GM19099 (cell line): ENCODE measurements around the gene PDXK.
A peak's percentile ranks its signal among the peaks of the same experiment; 100 is the strongest.

Experiments used
- POLR2A ChIP-seq: IDR thresholded peaks from 3 replicates; pipeline ENCODE4 v1.6.1; 2011; ENCODE audit warnings: low read depth; ENCODE audit not compliant: insufficient read length; ENCODE audit errors: extremely low read depth

Gene PDXK

DNA sequence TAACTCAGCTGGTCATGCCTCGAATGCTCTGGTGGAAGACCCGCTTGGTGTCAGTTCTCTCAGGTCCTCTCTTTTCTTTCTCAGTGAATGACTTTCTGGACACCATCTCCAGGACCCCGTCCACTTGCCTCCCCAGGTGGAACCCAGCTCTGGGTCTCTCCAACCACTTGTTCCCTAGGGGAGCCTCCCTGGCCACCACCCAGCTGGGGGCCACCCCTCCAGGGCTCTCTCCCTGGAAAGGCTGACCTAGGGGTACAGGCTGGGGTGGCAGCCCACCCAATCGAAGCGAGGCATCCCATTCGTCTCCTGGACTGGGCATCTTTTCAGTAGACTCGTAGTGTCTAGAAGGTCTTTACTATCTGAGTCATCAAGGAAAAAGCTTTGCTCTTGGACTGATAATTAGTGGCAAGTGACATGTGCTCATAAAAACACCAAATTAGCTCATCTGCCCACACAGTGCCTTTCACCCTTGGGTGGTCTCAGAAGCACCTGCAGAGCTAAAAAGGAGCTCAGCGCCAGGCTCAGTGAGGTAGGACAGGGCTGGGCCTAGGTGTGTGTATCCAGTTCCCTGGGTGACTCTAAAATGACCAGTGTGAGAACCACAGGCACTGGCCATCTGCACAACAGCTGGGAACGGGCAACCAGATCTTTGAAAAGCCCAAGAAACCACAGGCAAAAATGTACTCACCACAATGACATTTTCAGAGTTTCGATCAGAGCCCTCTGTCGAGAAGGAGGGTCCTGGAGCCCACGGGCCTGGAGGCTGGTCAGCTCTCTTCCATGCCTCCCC, 2.4 kb upstream of the PDXK start:
- TF ChIP-seq POLR2A, result no peak

DNA sequence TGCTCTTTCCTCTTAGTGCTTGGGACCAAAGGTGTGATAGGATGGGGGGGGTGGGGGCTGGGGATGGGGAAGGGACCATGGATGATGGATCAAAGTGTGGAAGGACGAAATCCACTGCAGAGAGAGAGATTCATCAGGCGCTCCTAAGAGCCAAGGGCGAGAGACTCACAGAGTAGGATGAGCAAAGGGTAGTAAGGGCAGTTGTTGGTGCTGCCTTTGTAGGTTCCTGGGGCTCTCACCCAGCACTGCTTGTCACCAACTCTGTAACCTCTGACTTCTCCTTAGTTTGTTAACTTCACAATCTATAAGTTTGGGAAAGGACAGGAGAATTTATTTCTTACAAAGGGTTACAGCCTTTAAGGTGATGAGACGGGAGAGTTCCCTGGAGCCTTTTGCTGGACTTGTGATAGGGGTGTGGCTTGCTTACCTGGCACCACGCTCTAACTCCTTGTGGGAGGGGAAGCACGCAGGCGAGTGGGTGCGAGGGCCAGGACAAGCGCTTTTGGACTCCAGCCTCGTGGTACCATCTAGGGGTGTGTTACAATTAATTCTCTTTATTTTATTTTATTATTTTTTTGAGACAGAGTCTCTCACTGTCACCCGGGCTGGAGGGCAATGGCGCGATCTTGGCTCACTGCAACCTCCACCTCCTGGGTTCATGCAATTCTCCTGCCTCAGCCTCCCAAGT, 1.6 kb upstream of the PDXK start:
- no peak for TF ChIP-seq POLR2A

DNA sequence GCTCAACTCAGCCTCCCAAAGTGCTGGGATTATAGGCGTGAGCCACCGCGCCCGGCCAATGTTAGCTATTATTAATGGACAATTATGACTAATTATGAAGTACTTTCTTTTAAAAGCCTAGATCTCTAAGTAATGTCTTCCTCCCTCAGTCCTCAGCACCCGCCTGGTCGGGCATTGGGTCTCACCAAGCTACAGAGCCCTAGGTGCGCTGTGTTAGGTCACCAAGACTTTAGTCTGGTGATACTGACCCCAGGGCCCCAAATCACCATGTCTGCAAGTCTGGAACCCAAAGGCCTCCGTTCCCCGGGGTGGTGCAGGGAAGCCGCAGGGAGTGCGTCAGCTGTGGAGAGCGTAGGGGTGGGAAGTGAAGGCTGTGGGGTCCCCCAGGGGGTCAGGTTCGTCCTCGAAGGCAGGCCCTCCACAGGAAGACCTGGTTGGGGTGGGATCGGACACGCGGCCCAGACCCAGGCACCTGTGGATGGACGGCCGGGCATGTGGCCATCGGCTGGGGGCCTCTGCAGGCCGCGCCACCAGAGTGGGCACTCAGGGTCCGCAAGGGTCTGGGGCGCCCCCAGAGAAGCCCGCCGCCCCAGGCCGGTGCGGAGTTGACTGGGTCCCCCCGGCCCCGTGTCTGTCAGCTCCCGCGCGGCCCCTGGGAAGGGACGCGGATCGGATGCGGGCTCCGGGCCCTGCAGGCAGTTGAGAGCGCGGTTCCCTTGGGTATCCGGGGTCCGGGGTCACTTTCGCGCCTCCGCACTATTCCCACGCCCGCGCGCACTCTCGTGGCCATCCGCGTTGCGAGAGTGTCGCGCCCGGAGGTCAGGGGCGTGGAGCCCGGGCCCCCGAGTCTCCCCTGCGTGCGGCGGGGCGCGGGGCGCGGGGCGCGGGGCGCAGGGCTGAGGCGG, 710 bp upstream of the PDXK start:
- no peak for TF ChIP-seq POLR2A

DNA sequence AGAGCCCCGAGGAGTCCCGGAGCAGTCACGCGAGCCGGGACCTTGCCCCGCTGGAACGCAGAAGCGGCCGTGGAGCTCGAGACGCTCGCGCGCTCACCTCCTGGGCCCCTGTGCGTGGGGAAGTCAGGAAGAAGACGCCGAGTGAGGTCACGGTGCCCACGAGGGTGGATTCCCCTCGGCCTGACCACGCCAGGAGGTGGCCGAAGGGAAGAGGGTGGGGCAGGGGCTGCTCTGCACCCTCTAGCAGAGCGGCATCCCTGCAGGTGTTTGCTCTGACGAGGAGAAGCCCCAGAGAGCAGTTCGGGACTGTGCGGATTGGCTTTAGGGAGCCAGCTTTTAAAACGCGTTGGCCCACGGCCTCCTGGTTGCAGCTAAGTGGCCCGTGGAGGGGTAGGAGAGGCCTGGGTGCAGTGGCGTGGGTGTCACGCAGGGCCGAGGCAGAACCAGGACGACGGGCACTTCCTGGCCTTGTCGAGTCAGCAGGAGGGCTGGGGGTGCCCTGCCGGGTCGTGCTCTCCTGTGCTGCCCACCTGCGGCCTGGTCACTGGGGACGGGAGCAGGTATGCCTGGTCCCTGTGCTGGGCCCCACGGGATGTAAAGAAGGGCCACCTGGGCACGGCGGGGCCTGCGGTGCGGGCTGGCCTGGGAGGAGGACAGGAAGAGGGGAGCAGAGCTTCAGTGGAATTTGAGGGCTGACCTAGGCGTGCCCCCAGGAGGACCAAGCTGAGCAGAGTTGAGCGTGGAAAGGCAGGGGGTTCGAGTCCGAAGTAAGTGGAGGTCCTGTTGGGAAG, 1.0 kb downstream of the PDXK start:
- TF ChIP-seq POLR2A, result no peak

DNA sequence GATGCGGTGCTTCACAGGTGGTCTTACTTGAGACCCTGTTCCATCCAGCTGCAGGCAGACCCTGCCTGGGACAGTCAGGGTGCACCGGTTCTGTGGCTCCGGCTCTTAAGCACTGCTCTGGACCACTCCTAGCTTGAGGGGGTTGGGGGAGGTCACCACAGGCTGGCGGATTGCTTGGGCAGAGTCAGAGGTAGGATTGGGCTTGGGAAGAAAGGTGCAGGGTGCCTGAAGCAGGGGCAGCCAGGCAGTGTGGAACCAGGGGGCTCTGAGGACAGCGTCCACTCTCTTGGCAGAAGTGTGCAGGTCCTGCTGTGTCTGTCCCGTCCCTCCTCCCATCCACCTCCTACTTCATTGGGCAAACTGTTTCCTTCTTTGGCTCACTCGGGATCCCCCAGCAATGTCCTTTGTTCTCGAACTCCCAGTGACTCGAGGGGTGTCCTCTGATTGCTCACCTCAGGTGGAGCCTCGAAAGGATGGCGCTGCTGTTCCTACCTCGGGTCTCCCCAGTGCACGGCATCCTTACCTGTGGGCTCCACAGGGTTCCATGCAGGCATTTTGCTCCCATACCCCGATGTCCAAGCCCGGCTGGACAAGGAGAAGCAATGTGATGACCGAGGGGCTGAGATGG, 1.7 kb downstream of the PDXK start:
- no peak for TF ChIP-seq POLR2A

DNA sequence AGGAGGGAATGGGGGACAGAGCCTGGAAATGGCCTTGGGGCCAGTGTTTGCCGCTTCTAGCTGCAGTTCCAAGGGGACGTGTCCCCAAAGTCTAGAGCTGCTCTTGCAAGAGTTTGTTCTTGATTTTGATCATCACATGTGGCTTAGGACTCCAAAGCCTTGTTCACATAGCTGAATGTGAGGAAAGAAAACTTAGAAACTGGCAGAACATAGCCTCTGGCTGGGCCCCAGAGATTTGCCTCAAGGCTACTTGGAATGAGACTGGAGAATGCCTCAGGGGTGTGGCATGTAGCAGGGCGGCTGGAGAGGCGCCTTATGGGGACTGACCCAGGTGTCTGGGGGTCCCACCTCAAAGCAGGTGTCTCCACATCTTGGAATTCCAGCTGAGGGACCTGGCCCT, 2.3 kb downstream of the PDXK start:
- no peak for TF ChIP-seq POLR2A

DNA sequence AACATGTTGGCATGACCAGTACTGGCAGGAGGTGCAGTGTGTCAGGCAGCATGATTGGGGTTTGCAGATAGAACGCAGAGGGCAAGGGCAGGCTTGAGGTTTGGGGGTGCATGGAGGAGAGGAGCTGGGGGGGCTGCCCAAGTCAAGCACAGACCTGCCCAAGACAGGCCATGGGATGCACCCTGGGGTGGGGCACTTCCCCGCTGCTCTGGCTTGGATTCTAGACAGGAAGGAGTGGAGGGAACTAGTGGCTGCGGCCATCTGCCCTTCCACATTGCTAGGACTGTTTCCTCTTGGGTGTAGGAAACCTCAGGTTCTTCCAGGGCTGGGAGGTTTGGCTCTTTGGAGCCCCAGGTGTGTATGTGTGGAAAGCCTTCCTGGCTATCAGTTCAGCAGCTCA, 3.0 kb downstream of the PDXK start:
- no peak for TF ChIP-seq POLR2A

DNA sequence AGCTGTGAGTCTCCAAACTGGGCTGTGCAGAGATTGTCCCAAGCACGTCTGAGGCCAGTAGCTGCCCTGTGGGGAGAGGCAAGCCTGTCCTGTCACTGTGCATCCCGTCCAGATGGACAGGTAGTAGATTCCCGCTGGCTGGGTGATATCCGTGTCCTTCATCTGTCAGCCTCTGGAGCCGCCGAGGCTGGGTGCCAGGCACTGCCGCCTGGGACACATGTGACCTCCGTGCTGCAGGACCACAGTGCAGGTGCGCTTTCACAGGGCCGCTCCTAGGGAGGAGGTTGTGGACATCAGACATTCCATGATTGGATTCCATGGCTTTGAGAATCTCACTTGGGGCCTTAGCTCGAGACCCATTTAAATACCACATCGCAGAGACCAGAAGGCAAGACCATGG, 4.7 kb downstream of the PDXK start:
- no peak for TF ChIP-seq POLR2A

DNA sequence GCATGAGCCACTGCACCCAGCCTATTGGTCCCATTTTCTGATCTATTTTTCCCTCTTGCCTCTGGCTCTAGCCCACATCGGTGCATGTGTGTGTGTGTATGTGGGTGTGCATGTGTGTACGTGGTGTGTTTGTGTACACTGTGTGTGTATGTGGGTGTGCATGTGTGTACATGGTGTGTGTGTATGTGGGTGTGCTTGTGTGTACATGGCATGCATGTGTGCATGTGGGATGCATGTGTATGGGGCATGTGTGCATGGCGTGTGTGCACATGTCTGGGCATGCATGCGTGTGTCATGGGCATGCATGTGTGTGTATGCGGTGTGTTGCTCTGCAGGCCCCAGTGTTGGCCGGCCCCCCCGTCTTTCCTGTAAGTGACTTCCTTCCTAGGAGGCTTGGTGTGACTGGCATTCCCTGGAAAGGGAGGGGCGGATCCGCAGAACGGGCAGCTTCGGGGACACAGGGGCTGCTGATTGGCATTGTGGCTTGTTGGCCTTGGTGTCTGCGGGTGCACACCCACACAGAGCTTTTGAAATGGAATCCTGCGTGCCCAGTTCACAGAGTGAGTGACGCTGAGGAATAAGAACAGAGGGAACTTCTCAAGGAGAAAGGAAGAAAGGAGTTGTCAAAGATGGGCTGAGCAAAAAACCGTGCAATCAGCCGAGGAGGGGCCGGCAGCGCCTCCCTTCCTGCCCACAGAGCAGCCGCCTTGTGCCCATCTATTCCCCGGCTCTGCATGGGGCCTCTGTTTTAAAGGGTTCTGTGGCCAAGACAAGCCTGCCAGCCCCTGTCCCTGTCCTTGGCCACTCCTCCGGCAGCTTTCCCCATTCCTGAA, 8.0 kb downstream of the PDXK start:
- TF ChIP-seq POLR2A, result no peak

DNA sequence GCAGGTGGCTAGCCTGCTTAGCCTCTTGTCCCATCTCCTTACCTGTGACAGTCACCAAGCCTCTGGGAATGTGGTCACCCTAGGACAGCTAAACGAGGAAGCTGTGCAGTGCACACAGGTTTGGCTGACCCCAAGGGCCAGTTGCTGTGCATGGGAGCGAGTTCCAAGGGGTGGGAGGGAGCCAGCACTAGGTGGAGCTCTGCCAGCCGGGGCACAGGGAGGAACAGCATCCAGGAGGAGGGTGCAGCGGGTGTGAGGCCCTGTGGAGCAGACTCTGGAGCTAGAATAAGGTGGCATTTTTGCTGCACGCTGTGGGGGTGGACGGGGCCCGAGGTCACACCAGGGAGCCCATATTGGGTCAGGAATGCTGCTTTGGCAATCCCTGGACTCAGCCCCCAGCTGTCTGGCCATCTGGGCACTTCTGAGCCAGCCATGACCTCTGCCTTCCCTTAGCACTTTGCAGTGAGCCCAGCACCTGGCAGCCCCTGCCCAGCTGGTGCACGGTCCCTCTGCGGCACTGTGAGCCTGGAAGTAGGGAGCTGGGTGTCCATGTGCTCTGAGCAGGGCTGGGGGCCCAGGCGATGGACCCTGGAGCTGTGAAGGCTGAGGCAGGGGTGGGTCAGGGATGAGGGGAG, 8.7 kb downstream of the PDXK start:
- no peak for TF ChIP-seq POLR2A

DNA sequence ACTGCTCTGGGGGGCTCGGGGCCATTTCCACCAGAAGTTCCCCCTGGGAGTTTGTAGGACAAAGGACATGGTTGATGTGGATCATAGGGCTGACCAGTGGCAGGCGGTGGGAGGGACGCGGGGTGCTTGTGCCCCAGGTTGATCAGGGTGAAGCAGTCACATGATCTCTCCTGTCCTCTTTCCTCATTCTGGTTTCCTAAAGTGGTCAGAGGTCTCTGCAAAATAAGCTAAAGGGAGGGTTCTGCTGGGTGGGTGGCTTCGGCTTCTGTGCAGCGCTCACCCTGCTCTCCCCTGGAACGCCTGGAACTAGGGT, 9.2 kb downstream of the PDXK start:
- no peak for TF ChIP-seq POLR2A

DNA sequence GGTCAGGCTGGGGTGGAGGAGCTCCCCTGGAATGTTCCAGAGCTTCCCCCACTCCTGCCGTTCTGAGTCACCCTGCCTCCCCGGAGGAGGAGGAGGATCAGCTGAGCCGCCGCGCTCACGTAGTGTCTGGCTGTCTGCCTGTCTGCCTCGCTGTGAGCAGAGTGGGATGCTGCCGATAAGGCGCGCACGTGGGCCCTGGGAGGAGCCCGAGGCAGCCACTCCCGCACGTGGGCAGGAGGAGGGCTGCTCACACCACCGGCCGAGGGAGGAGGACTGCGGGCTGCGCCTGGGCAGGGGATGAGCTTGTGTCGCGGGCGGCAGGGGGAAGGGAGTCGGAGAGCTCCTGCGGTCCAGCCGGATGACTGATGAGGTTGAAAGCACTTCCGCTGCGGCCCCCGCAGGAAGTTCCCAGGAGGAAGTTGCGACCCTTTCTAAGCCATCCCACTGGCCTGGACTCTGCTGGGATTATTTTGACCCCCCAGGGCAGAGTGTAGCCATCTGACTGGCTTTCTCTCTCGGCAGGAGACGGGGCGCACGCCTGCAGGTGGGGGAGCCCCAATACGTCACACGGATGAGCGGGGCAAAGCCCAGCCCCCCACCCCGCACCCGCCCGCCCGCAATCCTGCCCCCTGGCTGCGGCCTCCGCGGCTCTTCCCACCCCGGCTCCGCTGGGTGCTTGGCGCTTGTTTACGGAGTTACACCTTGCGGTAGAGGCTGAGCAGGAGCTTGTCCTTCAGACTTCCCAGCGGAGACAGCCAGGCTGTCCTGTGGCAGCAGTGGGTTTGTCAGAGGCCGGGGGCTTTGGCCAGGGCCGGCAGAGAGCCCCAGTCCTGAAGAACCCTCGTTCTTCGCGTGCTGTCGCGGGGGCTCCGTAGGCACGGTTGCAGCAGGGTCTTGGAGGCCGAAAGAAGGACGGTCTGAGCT, 9.8 kb downstream of the PDXK start:
- peak; percentile 60 for TF ChIP-seq POLR2A
